Aorta (tissue), 5 donors: ENCODE measurements around the gene BCAS1. TPM values are rescaled to one million over a fixed set of nuclear protein-coding genes. Genes with fewer than 3 reads are reported as not detected.

Source experiments
- ATAC-seq: fragments of 200-7000 bp; cut with Tn5 transposase; one replicate; pipeline ENCODE4 v1.9.1; 2022; ENCODE audit warnings: moderate library complexity; ENCODE audit not compliant: low FRiP score
- DNase-seq, 2 donors: peaks; one replicate each; pipeline ENCODE4 v3.0.0-alpha.2; 2020
- H3K27ac ChIP-seq, 2 donors: one replicate each; pipeline ENCODE4 v1.5.1; 2013; ENCODE audit warnings: low read length in 2 of 2, mild to moderate bottlenecking in 2 of 2, moderate library complexity in 2 of 2, control low read depth in 1 of 2, inconsistent platforms in 1 of 2, low read depth in 1 of 2
- H3K27me3 ChIP-seq, 2 donors: one replicate each; pipeline ENCODE4 v1.6.1; 2013; ENCODE audit warnings: control low read depth in 1 of 2, low read length in 1 of 2, mild to moderate bottlenecking in 1 of 2, moderate library complexity in 1 of 2; ENCODE audit not compliant: insufficient read depth in 2 of 2, control insufficient read depth in 1 of 2
- H3K36me3 ChIP-seq, 2 donors: one replicate each; pipeline ENCODE4 v1.6.1; 2013; ENCODE audit warnings: control low read depth in 1 of 2, low read length in 1 of 2, mild to moderate bottlenecking in 1 of 2; ENCODE audit not compliant: insufficient read depth in 2 of 2, control insufficient read depth in 1 of 2
- H3K4me1 ChIP-seq, 2 donors: one replicate each; pipeline ENCODE4 v1.6.1; 2013; ENCODE audit warnings: low read length in 2 of 2, control low read depth in 1 of 2, mild to moderate bottlenecking in 1 of 2, moderate library complexity in 1 of 2; ENCODE audit not compliant: insufficient read depth in 2 of 2, control insufficient read depth in 1 of 2
- H3K4me3 ChIP-seq, 2 donors: one replicate each; pipeline ENCODE4 v1.5.1; 2013; ENCODE audit warnings: low read length in 2 of 2, control low read depth in 1 of 2, mild to moderate bottlenecking in 1 of 2
- H3K9me3 ChIP-seq: one replicate; pipeline ENCODE4 v1.6.1; 2013; ENCODE audit warnings: mild to moderate bottlenecking, low read length; ENCODE audit not compliant: control insufficient read depth
- WGBS, 2 donors: extraction: QIAGEN DNeasy Blood & Tissue Kit; methylation state at CpG; one replicate each; pipeline ENCODE4 v1.1.7; 2013; 5-methylcytosine and 5-hydroxymethylcytosine counted together
- intact Hi-C, 2 donors: fragments of 100-400 bp; cut with DNase I; formaldehyde crosslinking; loops; one replicate each; pipeline versions ENCODE4 v1.14.2 to v1.15.0; 2022
- polyA plus RNA-seq, 2 donors: library from polyadenylated mRNA; stranded (reverse); fragments of 200-250 nt; gene quantifications; one replicate each; pipeline ENCODE4 v1.2.3, GENCODE V29; 2013
- total RNA-seq, 2 donors: library from RNA; stranded (reverse); fragmentation: NEBNext Ultra II Directional; extraction: Animal tissue kit (Norgen Biotek cat#: 25700); gene quantifications; one replicate each; pipeline ENCODE4 v1.2.1, GENCODE V29; 2021
- donor health status: healthy with polysubstance abuse.
- donor health status: Bipolar disorder and iron deficiency.
- donor health status: DM: no; HTN: no; CAD: no.
- donor health status: DM: no; HTN: no; CAD: no.
- donor health status: DM: yes; HTN: yes; CAD: no.

Gene BCAS1
- total and polyA plus RNA-seq, 4 donors = 0.51 to 8.9 (median 1.8) TPM

- WGBS, 2 donors = 79 to 84% methylated on average over 3 of the region's 3 CpGs
- no peaks in the 10 kb centered on the region for H3K4me1 ChIP-seq
- no peak overlapping the region for H3K27ac ChIP-seq
- no peaks in the 10 kb centered on the region for H3K36me3 ChIP-seq
- no peak overlapping the region for H3K4me3 ChIP-seq
- H3K9me3 ChIP-seq = peaks cover 1% of the 10 kb centered on the region
- no peak for DNase-seq
- no peak for ATAC-seq
- peaks cover 0 to 2% of the 10 kb centered on the region in 2 donors for H3K27me3 ChIP-seq
- intact Hi-C loops = no loop called here
Measured at GRCh38 chr20:54076259-54076658, 5.9 kb upstream of the BCAS1 start.

GRCh38 chr20:54075322-54075721 lies 4.9 kb upstream of the BCAS1 start:
- Histone ChIP-seq H3K4me1 (no peaks in the 10 kb centered on the region), H3K27me3 (peaks cover 0 to 2% of the 10 kb centered on the region in 2 donors), H3K9me3 (peaks cover 1% of the 10 kb centered on the region), H3K36me3 (no peaks in the 10 kb centered on the region), H3K27ac (no peak overlapping the region), H3K4me3 (no peak overlapping the region)
- ATAC-seq = no peak
- intact Hi-C loops = no loop called here
- DNase-seq = no peak
- WGBS, 2 donors = 54 to 77% methylated on average over 1 of the region's 1 CpG

DNA sequence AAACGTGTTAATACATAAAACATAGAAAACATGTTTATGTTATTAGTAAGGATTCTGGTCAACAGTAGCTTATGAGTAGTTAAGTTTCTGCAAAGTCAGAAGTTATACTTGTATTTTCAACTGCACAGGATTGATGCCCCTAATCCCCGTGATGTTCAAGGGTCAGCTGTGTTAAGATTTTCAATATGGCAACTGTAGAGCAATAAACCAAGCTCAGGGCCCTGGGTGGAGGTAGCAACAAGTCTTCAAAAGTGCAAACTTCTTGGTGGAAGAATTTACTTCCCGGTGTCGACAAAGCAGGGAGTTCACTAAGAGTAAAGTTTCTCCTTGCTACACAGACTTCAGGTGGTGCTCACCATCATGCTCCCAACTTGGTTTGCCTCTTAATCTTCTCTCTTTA lies 4.1 kb upstream of the BCAS1 start:
- Histone ChIP-seq H3K4me1 (no peaks in the 10 kb centered on the region), H3K36me3 (no peaks in the 10 kb centered on the region), H3K27ac (no peak overlapping the region), H3K9me3 (peaks cover 1% of the 10 kb centered on the region), H3K27me3 (peaks cover 0 to 2% of the 10 kb centered on the region in 2 donors), H3K4me3 (no peak overlapping the region)
- ATAC-seq (no peak), DNase-seq (no peak)
- WGBS, 2 donors = 75 to 80% methylated on average over 4 of the region's 4 CpGs
- intact Hi-C loops = no loop called here

- intact Hi-C loops = no loop called here
- no peak for ATAC-seq
- Histone ChIP-seq H3K9me3 (peaks cover 1% of the 10 kb centered on the region), H3K4me3 (no peak overlapping the region), H3K4me1 (no peaks in the 10 kb centered on the region), H3K27me3 (peaks cover 0 to 2% of the 10 kb centered on the region in 2 donors), H3K36me3 (no peaks in the 10 kb centered on the region), H3K27ac (no peak overlapping the region)
- DNase-seq = no peak
- 83 to 85% methylated on average over 10 of the region's 10 CpGs for WGBS, 2 donors
Measured at GRCh38 chr20:54073288-54073687, 2.9 kb upstream of the BCAS1 start.

DNA sequence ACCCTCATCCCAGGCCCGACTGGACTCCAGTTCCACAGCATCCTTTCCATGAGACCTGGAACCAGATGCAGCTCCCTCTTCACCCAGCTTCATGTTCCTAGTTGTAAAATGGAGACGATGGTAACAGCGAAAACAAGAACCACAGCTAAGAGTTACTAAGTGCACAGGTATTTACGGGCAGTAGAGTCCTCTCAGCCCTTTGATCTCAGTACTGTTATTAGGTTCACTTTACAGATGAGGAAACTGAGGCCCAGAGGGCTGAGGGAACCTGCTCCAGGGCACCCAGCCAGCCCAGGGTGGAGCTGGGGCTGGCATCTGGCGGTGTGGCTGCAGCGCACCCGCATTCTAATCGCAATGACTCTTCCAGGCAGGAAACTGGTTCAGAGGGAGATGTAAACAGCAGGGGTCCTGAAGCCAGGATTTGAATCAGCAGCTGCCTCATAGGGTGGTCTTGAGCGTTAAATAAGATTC lies 858 bp downstream of the BCAS1 start:
- no peak overlapping the region for H3K4me3 ChIP-seq
- ATAC-seq (no peak), DNase-seq (no peak)
- no peaks in the 10 kb centered on the region for H3K27me3 ChIP-seq
- intact Hi-C loops = loop anchor here (10.0 kb wide), 1 partner anchor 125 kb away; no protein-coding TSS in a partner anchor
- 73 to 85% methylated on average over 9 of the region's 9 CpGs for WGBS, 2 donors
- no peaks in the 10 kb centered on the region for H3K4me1 ChIP-seq
- H3K9me3 ChIP-seq = no peaks in the 10 kb centered on the region
- no peaks in the 10 kb centered on the region for H3K36me3 ChIP-seq
- no peak overlapping the region for H3K27ac ChIP-seq

DNA sequence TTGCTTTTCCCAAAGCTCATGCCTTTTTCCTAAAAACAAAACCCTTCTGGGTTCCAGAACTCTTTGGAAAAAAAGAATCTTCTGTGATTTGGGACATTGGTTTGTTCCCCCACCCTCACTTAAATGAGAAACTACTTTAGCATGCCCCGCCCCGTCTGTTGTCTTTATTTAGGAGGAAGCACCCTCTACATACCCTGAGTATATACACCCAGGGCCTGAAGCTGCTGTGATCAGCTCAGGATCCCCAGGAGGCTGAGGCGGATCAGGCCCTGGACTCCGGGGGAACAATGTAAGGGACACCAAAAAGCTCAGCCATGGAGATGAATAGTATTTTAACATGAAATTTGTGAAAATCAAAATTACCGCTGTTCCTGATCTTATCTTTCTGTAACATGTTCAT lies 1.4 kb downstream of the BCAS1 start:
- intact Hi-C loops = loop anchor here (10.0 kb wide), 1 partner anchor 124 kb away; no protein-coding TSS in a partner anchor
- Histone ChIP-seq H3K36me3 (no peaks in the 10 kb centered on the region), H3K27me3 (no peaks in the 10 kb centered on the region), H3K27ac (no peak overlapping the region), H3K4me1 (no peaks in the 10 kb centered on the region), H3K9me3 (no peaks in the 10 kb centered on the region), H3K4me3 (no peak overlapping the region)
- DNase-seq = no peak
- WGBS, 2 donors = 89 to 90% methylated on average over 5 of the region's 5 CpGs
- ATAC-seq = no peak

GRCh38 chr20:54068495-54068894 lies 1.9 kb downstream of the BCAS1 start:
- no peak for ATAC-seq
- no peak for DNase-seq
- 74 to 87% methylated on average over 5 of the region's 5 CpGs for WGBS, 2 donors
- no peaks in the 10 kb centered on the region for H3K27me3 ChIP-seq
- no peaks in the 10 kb centered on the region for H3K9me3 ChIP-seq
- intact Hi-C loops = loop anchor here (10.0 kb wide), 1 partner anchor 124 kb away; no protein-coding TSS in a partner anchor
- H3K4me3 ChIP-seq = no peak overlapping the region
- no peak overlapping the region for H3K27ac ChIP-seq
- H3K36me3 ChIP-seq = no peaks in the 10 kb centered on the region
- no peaks in the 10 kb centered on the region for H3K4me1 ChIP-seq

DNA sequence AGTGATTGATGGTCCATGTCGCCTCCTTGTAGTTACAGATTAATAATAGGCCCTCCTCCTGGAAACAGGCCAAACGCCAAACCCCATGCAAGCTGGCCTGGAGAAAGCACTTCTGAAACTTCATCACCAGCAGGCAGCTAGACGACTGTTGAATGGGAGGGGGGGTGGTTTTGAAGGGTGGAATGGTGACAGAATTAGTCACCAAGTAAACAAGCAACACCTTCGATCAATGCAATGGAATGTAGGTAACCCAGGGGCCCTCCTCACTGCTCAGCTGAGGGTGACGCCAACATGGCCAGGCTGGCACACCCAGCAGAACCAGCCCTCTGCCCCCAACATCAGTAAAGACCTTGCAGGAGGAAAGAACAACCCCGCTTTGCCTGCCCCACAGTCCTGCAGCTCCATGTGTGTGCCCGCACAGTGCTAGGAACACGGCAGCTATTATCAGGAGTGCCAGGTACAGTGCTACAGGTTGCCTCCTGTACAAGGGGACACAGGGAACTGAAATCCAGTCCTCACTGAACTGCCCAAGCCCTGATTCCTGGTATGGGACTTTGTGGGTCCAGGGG lies 2.7 kb downstream of the BCAS1 start:
- Histone ChIP-seq H3K4me3 (no peak overlapping the region), H3K36me3 (no peaks in the 10 kb centered on the region), H3K27me3 (no peaks in the 10 kb centered on the region), H3K27ac (no peak overlapping the region), H3K4me1 (no peaks in the 10 kb centered on the region), H3K9me3 (no peaks in the 10 kb centered on the region)
- ATAC-seq = no peak
- DNase-seq = no peak
- intact Hi-C loops = loop anchor here (10.0 kb wide), 1 partner anchor 123 kb away; no protein-coding TSS in a partner anchor
- 28 to 41% methylated on average over 8 of the region's 8 CpGs for WGBS, 2 donors

DNA sequence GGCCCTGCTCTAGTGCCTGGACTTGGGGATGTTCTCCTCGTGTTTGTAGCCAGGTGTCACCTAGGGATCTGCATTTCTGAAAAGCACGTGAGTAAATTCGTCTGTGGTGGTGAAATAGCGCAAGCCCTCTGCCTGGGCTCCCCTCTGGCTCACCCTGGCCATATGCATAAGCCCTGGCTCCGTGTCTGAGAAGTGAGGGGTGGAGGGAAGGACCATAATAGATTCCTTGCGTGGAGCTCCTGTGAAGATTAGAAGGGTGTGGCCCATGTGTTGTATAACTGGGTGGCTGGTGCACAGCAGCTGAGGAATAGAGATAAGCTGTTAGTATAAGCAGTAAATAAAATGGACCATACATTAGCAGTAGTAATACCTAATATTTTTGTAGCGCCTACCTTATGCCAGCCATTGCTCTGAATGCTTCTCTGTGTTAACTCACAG lies 4.8 kb downstream of the BCAS1 start:
- ATAC-seq (no peak), DNase-seq (no peak)
- H3K9me3 ChIP-seq = no peaks in the 10 kb centered on the region
- no peak overlapping the region for H3K4me3 ChIP-seq
- H3K27me3 ChIP-seq = no peaks in the 10 kb centered on the region
- 56 to 60% methylated on average over 7 of the region's 7 CpGs for WGBS, 2 donors
- no peak overlapping the region for H3K27ac ChIP-seq
- no peaks in the 10 kb centered on the region for H3K36me3 ChIP-seq
- intact Hi-C loops = loop anchor here (10.0 kb wide), 1 partner anchor 121 kb away; no protein-coding TSS in a partner anchor
- H3K4me1 ChIP-seq = no peaks in the 10 kb centered on the region
